HuH-7.5 (cell line): Measurements from ENCODE around the gene EOLA1.
"Not testable (repeated sequence)": the region's sequence is repeated elsewhere in the genome, so short reads cannot be mapped to it uniquely, and the experiment has no call there.

Experiments used
- DNase-seq: peaks from one replicate; pipeline ENCODE4 v3.0.0; 2011; ENCODE audit warnings: low spot score

EOLA1 gene

GRCh38 chrX:149513825-149514428 is 26.9 kb upstream of the EOLA1 start:
- no peak for DNase-seq

GRCh38 chrX:149515954-149516602 is 24.7 kb upstream of the EOLA1 start:
- DNase-seq, result no peak

- DNase-seq, result no peak
These were observed 24.2 kb upstream of the EOLA1 start for GRCh38 chrX:149516604-149517003.

GRCh38 chrX:149517308-149517707 is 23.5 kb upstream of the EOLA1 start:
- no peak for DNase-seq

- no peak for DNase-seq
These were observed 22.6 kb upstream of the EOLA1 start for GRCh38 chrX:149518236-149518635.

- DNase-seq, result not testable (repeated sequence)
These were observed 20.1 kb upstream of the EOLA1 start for GRCh38 chrX:149520636-149521277.

- DNase-seq, result no peak
These were observed 19.4 kb upstream of the EOLA1 start for GRCh38 chrX:149521438-149521837.

- no peak for DNase-seq
These were observed 17.9 kb upstream of the EOLA1 start for GRCh38 chrX:149522916-149523315.

- not testable (repeated sequence) for DNase-seq
These were observed 15.4 kb upstream of the EOLA1 start for GRCh38 chrX:149525389-149525788.

GRCh38 chrX:149525903-149526302 is 14.9 kb upstream of the EOLA1 start:
- not testable (repeated sequence) for DNase-seq

- DNase-seq, result not testable (repeated sequence)
These were observed 14.3 kb upstream of the EOLA1 start for GRCh38 chrX:149526318-149527033.

GRCh38 chrX:149527705-149528104 is 13.1 kb upstream of the EOLA1 start:
- DNase-seq, result no peak

GRCh38 chrX:149528381-149528780 is 12.4 kb upstream of the EOLA1 start:
- no peak for DNase-seq

- no peak for DNase-seq
These were observed 9.2 kb upstream of the EOLA1 start for GRCh38 chrX:149531599-149531998.

- not testable (repeated sequence) for DNase-seq
These were observed 7.9 kb upstream of the EOLA1 start for GRCh38 chrX:149532868-149533267.

GRCh38 chrX:149533999-149534398 is 6.8 kb upstream of the EOLA1 start:
- not testable (repeated sequence) for DNase-seq

GRCh38 chrX:149534926-149535602 is 5.7 kb upstream of the EOLA1 start:
- DNase-seq, result not testable (repeated sequence)

GRCh38 chrX:149537474-149537873 is 3.3 kb upstream of the EOLA1 start:
- not testable (repeated sequence) for DNase-seq

GRCh38 chrX:149539283-149540130 is 1.3 kb upstream of the EOLA1 start:
- DNase-seq, result peak; percentile 41

- peak; percentile 42 for DNase-seq
These were observed 636 bp upstream of the EOLA1 start for GRCh38 chrX:149540131-149540620.

GRCh38 chrX:149541521-149542047 is 772 bp downstream of the EOLA1 start:
- no peak for DNase-seq
